ENCODE measurements around the gene OR51F2.

- TF ChIP-seq POLR2A (IDR thresholded peaks at IDR 0.05; ENCODE audit: low read depth, low read length) (no peak), TAF1 (IDR thresholded peaks at IDR 0.05; ENCODE audit: borderline replicate concordance, low read depth, low read length) (no peak)
Measured at GRCh38 chr11:4863876-4864275, 42.8 kb downstream of the OR51F2 start.

All from GM12892 (cell line).